Measurements from ENCODE around the gene PCGF6. TPM values are rescaled to one million over a fixed set of nuclear protein-coding genes. Genes with fewer than 3 reads are reported as not detected.

Gene PCGF6
- total RNA-seq, 1 experiment from 2014 or later = 24.7 TPM

- RAD21 ChIA-PET (ENCODE audit: low non-redundant PET in 1 of 2, low total read pairs in 2 of 2, uncharacterized antibody in 2 of 2, unreplicated experiment in 2 of 2) = interaction anchor here (0.7 to 1.1 kb wide), 3 partner anchors 87 to 417 kb away, joined by 3 read pairs; no protein-coding TSS in a partner anchor
- H3K27me3 ChIP-seq (ENCODE audit: insufficient read depth, low read length) = no peaks in the 10 kb centered on the region
- intact Hi-C loops (cut with micrococcal nuclease) = loop anchor here (1.0 to 5.0 kb wide), 5 partner anchors 88 to 607 kb away; no protein-coding TSS in a partner anchor
- peaks cover 5% of the 10 kb centered on the region; the same call in 1 of the 2 replicates for H4K20me1 ChIP-seq (ENCODE audit: insufficient read depth)
- no peak overlapping the region for H3K4me3 ChIP-seq (replicated peaks in 1 of 2; ENCODE audit: low read depth in 1 of 2, low read length in 2 of 2)
- DNase-seq (ENCODE audit: low read depth, low spot score) (peak; percentile 32), ATAC-seq (no peak)
- CTCF ChIA-PET = interaction anchor here (0.7 to 2.3 kb wide), 20 partner anchors 9 to 499 kb away, joined by 3 to 27 read pairs (median 4); partner anchors contain the start of genes CNNM2, CYP17A1, NT5C2 and PCGF6
- peaks cover 33 to 45% of the 10 kb centered on the region in 2 experiments for H3K36me3 ChIP-seq (ENCODE audit: control insufficient read depth in 1 of 2, insufficient read depth in 2 of 2, low read length in 2 of 2)
- H3K9ac ChIP-seq (ENCODE audit: low read length) = no peak overlapping the region
- no peaks in the 10 kb centered on the region for H3K4me1 ChIP-seq (ENCODE audit: control insufficient read depth in 1 of 2, insufficient read depth in 2 of 2, low read length in 2 of 2)
- no peak overlapping the region for H2AFZ ChIP-seq (ENCODE audit: low read depth, low read length, poor library complexity, severe bottlenecking)
- no peak overlapping the region for H3K27ac ChIP-seq (ENCODE audit: low read depth, low read length)
- H3K9me3 ChIP-seq (ENCODE audit: control insufficient read depth in 1 of 2, insufficient read depth in 1 of 2, low read depth in 1 of 2, low read length in 2 of 2) = no peaks in the 10 kb centered on the region
- H3K4me2 ChIP-seq (ENCODE audit: low read length) = no peak overlapping the region
- H3K79me2 ChIP-seq (ENCODE audit: insufficient read depth, low read length) = peaks cover 15% of the 10 kb centered on the region
- no peaks in the 10 kb centered on the region for H3K9me2 ChIP-seq (ENCODE audit: insufficient read depth)
- no TSS peak for BruUV-seq (replicated peaks)
- TF ChIP-seq CEBPB (IDR thresholded peaks at IDR 0.05; ENCODE audit: low read depth) = no peak
- no peak for TF ChIP-seq EZH2phosphoT487 (IDR thresholded peaks at IDR 0.05; ENCODE audit: borderline replicate concordance)
- TF ChIP-seq CTCF (IDR thresholded peaks at IDR 0.05 in 2 of 3, conservative IDR thresholded peaks at IDR 0.05 in 1 of 3; ENCODE audit: borderline replicate concordance in 1 of 3, insufficient read depth in 1 of 3, low read depth in 2 of 3, low read length in 2 of 3) = peak; percentile 68 to 90 (median 77)
- TF ChIP-seq MAX (IDR thresholded peaks at IDR 0.05) = 0 out of 2 replicates have a peak, but pooled peaks have one; percentile 28
- TF ChIP-seq SP1 (IDR thresholded peaks at IDR 0.05; ENCODE audit: low read depth) = no peak
- TF ChIP-seq SIN3A (IDR thresholded peaks at IDR 0.05; ENCODE audit: low read depth) = 0 out of 2 replicates have a peak, but pooled peaks have one; percentile 24
- TF ChIP-seq RAD21 (IDR thresholded peaks at IDR 0.05; ENCODE audit: low read depth) = peak; percentile 84
- TF ChIP-seq FOSL1 (IDR thresholded peaks at IDR 0.05; ENCODE audit: low read depth) = 0 out of 2 replicates have a peak, but pooled peaks have one; percentile 8
- POLR2A ChIA-PET = interaction anchor here (0.6 kb wide), 2 partner anchors 9 to 77 kb away, joined by 3 to 5 read pairs; no protein-coding TSS in a partner anchor
These were observed 16.9 kb downstream of the PCGF6 start for GRCh38 chr10:103333934-103334520.

Measured in HCT116 (cell line).